A549 (cell line): ENCODE data around the gene KDM8.

Source experiments
- EHMT2 ChIP-seq: fragments of 200-600 bp; sonication (generic); IDR thresholded peaks from 2 replicates; pipeline ENCODE4 v1.6.1; 2016; ENCODE audit warnings: antibody characterized with exemption, low read depth, mild to moderate bottlenecking, moderate library complexity
- EP300 ChIP-seq, 2 experiments: fragments of >200 bp; sonication (Bioruptor Twin); formaldehyde crosslinking; IDR thresholded peaks; 2 replicates in 1 of 2; 3 replicates in 1 of 2; pipeline ENCODE4 v1.6.1; 2016 to 2017
- MAFK ChIP-seq: fragments of 450-650 bp; IDR thresholded peaks from 2 replicates; pipeline ENCODE4 v1.6.1; 2014; ENCODE audit not compliant: partially characterized antibody
- MYC ChIP-seq: IDR thresholded peaks from 2 replicates; pipeline ENCODE4 v1.6.1; 2012; ENCODE audit warnings: mild to moderate bottlenecking, inconsistent platforms, low read length, improper control_type of control experiment, borderline replicate concordance
- POLR2A ChIP-seq: IDR thresholded peaks from 2 replicates; pipeline ENCODE4 v1.6.1; 2012; ENCODE audit warnings: mild to moderate bottlenecking, low read length
- RFX5 ChIP-seq: fragments of 450-650 bp; IDR thresholded peaks from 2 replicates; pipeline ENCODE4 v1.7.1; 2014; ENCODE audit warnings: antibody characterized with exemption, mild to moderate bottlenecking, moderate library complexity
- ZFP36 ChIP-seq: fragments of 450-650 bp; IDR thresholded peaks from 2 replicates; pipeline ENCODE4 v1.6.1; 2014; ENCODE audit warnings: borderline replicate concordance; ENCODE audit not compliant: partially characterized antibody
- TF ChIP-seq, protein P1 (sequence below): IDR thresholded peaks from 2 replicates; pipeline ENCODE4 v1.6.1; 2012
- TF ChIP-seq, protein P2 (sequence below): fragments of >200 bp; sonication (Bioruptor Twin); formaldehyde crosslinking; IDR thresholded peaks from 3 replicates; pipeline ENCODE4 v1.5.1; 2016
- TF ChIP-seq, protein P3 (sequence below): fragments of 200-600 bp; sonication (generic); IDR thresholded peaks from 2 replicates; pipeline ENCODE4 v1.6.1; 2016; ENCODE audit warnings: antibody characterized with exemption, mild to moderate bottlenecking, moderate library complexity

DNA sequence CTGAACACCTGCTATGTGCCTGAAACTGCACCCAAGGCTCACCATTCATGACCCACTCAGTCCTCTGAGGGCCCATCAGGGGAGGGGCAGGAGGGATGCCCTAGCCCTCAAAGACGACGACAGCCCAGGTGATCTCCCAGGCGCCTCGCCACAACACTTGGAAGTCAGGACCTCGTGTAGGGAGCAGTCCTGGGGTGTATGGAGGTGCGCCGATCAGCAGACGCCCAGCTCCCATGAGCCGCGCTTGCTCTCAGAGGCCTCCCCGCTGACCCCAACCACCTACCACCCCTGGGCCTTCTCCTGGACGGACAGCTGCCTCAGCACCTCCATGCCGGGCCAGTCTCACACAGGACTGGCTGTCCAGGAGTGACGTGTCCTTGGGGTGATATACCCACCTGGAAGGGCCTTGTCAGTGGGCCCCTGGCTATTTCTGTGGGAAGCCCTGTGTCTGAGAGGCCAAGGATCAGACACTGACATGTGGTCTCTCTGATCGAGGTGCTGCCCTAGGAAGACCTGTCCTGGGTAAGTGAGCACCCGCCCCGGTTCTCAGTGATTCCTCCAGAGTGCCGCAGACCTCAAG, 26.7 kb downstream of the KDM8 start:
- TF ChIP-seq, protein P1, sequence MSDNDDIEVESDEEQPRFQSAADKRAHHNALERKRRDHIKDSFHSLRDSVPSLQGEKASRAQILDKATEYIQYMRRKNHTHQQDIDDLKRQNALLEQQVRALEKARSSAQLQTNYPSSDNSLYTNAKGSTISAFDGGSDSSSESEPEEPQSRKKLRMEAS: no peak
- no peak for TF ChIP-seq POLR2A
- TF ChIP-seq, protein P2, sequence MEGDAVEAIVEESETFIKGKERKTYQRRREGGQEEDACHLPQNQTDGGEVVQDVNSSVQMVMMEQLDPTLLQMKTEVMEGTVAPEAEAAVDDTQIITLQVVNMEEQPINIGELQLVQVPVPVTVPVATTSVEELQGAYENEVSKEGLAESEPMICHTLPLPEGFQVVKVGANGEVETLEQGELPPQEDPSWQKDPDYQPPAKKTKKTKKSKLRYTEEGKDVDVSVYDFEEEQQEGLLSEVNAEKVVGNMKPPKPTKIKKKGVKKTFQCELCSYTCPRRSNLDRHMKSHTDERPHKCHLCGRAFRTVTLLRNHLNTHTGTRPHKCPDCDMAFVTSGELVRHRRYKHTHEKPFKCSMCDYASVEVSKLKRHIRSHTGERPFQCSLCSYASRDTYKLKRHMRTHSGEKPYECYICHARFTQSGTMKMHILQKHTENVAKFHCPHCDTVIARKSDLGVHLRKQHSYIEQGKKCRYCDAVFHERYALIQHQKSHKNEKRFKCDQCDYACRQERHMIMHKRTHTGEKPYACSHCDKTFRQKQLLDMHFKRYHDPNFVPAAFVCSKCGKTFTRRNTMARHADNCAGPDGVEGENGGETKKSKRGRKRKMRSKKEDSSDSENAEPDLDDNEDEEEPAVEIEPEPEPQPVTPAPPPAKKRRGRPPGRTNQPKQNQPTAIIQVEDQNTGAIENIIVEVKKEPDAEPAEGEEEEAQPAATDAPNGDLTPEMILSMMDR: no peak
- TF ChIP-seq ZFP36: no peak
- TF ChIP-seq RFX5: no peak
- no peak for TF ChIP-seq MYC
- TF ChIP-seq EHMT2: no peak
- TF ChIP-seq, protein P3, sequence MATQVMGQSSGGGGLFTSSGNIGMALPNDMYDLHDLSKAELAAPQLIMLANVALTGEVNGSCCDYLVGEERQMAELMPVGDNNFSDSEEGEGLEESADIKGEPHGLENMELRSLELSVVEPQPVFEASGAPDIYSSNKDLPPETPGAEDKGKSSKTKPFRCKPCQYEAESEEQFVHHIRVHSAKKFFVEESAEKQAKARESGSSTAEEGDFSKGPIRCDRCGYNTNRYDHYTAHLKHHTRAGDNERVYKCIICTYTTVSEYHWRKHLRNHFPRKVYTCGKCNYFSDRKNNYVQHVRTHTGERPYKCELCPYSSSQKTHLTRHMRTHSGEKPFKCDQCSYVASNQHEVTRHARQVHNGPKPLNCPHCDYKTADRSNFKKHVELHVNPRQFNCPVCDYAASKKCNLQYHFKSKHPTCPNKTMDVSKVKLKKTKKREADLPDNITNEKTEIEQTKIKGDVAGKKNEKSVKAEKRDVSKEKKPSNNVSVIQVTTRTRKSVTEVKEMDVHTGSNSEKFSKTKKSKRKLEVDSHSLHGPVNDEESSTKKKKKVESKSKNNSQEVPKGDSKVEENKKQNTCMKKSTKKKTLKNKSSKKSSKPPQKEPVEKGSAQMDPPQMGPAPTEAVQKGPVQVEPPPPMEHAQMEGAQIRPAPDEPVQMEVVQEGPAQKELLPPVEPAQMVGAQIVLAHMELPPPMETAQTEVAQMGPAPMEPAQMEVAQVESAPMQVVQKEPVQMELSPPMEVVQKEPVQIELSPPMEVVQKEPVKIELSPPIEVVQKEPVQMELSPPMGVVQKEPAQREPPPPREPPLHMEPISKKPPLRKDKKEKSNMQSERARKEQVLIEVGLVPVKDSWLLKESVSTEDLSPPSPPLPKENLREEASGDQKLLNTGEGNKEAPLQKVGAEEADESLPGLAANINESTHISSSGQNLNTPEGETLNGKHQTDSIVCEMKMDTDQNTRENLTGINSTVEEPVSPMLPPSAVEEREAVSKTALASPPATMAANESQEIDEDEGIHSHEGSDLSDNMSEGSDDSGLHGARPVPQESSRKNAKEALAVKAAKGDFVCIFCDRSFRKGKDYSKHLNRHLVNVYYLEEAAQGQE: no peak
- TF ChIP-seq MAFK: no peak
- TF ChIP-seq EP300 (IDR thresholded peaks at IDR 0.05): no peak
